Body of pancreas (tissue), 4 donors: Measurements from ENCODE around the gene TPBG.

Experiments
- POLR2A ChIP-seq, 3 donors: fragments of 450-650 bp; IDR thresholded peaks; one replicate each; pipeline ENCODE4 v1.6.1; 2016; ENCODE audit warnings: antibody characterized with exemption in 3 of 3, mild to moderate bottlenecking in 2 of 3
- TF ChIP-seq, protein P1 (sequence below), 7 experiments: fragments of 450-650 bp in 4 of 7; fragments of 200-600 bp in 3 of 7; sonication (generic) in 3 of 7; IDR thresholded peaks; one replicate each; pipeline ENCODE4 v1.5.1; 2016 to 2019; ENCODE audit warnings: antibody characterized with exemption in 7 of 7

DNA sequence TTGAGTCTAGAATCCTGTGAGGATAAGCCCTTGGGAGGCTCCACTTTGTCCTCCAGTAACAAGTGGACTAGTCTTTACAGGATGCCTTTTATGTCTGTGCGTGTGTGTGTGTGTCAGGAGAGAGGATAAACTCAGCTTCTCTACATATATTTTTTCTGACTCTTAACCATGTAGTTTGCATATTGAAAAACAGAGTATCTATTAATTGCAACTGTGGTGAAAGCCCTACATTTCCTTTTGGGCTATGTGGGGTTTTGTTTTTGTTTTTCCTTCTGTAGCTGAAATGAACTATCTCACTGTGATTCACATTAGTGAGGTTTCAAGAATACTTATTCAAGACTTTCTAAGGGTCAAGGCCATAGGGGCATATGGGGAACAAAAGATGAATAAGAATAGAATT, 17.7 kb downstream of the TPBG start:
- TF ChIP-seq, protein P1, sequence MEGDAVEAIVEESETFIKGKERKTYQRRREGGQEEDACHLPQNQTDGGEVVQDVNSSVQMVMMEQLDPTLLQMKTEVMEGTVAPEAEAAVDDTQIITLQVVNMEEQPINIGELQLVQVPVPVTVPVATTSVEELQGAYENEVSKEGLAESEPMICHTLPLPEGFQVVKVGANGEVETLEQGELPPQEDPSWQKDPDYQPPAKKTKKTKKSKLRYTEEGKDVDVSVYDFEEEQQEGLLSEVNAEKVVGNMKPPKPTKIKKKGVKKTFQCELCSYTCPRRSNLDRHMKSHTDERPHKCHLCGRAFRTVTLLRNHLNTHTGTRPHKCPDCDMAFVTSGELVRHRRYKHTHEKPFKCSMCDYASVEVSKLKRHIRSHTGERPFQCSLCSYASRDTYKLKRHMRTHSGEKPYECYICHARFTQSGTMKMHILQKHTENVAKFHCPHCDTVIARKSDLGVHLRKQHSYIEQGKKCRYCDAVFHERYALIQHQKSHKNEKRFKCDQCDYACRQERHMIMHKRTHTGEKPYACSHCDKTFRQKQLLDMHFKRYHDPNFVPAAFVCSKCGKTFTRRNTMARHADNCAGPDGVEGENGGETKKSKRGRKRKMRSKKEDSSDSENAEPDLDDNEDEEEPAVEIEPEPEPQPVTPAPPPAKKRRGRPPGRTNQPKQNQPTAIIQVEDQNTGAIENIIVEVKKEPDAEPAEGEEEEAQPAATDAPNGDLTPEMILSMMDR (IDR thresholded peaks at IDR 0.05), result no peak
- no peak for TF ChIP-seq POLR2A (IDR thresholded peaks at IDR 0.05)
